HEK293T (cell line): ENCODE measurements around the gene SYNPO2L.

Experiments used
- ELF4 ChIP-seq: fragments of 450-650 bp; IDR thresholded peaks from 2 replicates; pipeline ENCODE4 v1.6.1; 2017; ENCODE audit warnings: antibody characterized with exemption
- LEF1 ChIP-seq: fragments of 450-650 bp; IDR thresholded peaks from 2 replicates; pipeline ENCODE4 v1.6.1; 2017; ENCODE audit warnings: mild to moderate bottlenecking, borderline replicate concordance
- SP1 ChIP-seq: fragments of 450-650 bp; IDR thresholded peaks from 2 replicates; pipeline ENCODE4 v1.6.1; 2017

GRCh38 chr10:73647211-73647874 lies 8.5 kb downstream of the SYNPO2L start:
- TF ChIP-seq ELF4 (no peak), LEF1 (no peak), SP1 (no peak)
